GM12892 (cell line): ENCODE results near the gene CLDN20.

Experiments
- DNase-seq: peaks from one replicate; pipeline ENCODE4 v3.0.0; 2011; ENCODE audit not compliant: insufficient read length
- FAIRE-seq: peaks from 2 replicates; lab custom pipeline; 2011; peaks lifted over from hg19 to GRCh38; lab: Jason Lieb, UNC
- POLR2A ChIP-seq: IDR thresholded peaks from 2 replicates; pipeline ENCODE4 v1.6.1; 2011; ENCODE audit warnings: low read depth, low read length, control low read depth
- POLR2AphosphoS5 ChIP-seq: IDR thresholded peaks from 2 replicates; pipeline ENCODE4 v1.6.1; 2011; ENCODE audit warnings: low read depth, low read length, control low read depth
- TAF1 ChIP-seq: IDR thresholded peaks from 2 replicates; pipeline ENCODE4 v1.6.1; 2011; ENCODE audit warnings: low read depth, mild to moderate bottlenecking, control low read depth, low read length, borderline replicate concordance

The CLDN20 gene

GRCh38 chr6:155315516-155315871 is 51.7 kb downstream of the CLDN20 start:
- TF ChIP-seq POLR2A (no peak), POLR2AphosphoS5 (no peak), TAF1 (no peak)
- DNase-seq, result no peak
- FAIRE-seq, result no peak

GRCh38 chr6:155316419-155316818 is 52.6 kb downstream of the CLDN20 start:
- TF ChIP-seq TAF1 (no peak), POLR2A (no peak), POLR2AphosphoS5 (no peak)
- DNase-seq (no peak), FAIRE-seq (no peak)

- DNase-seq (no peak), FAIRE-seq (no peak)
- TF ChIP-seq POLR2AphosphoS5, result no peak
- TF ChIP-seq POLR2A, result no peak
- TF ChIP-seq TAF1, result no peak
Observed at GRCh38 chr6:155317186-155317585, 53.4 kb downstream of the CLDN20 start.

GRCh38 chr6:155319902-155320301 is 56.1 kb downstream of the CLDN20 start:
- DNase-seq (no peak), FAIRE-seq (peak; percentile 61)
- no peak for TF ChIP-seq POLR2A
- TF ChIP-seq POLR2AphosphoS5, result no peak
- TF ChIP-seq TAF1, result no peak

- TF ChIP-seq TAF1, result no peak
- no peak for TF ChIP-seq POLR2AphosphoS5
- no peak for TF ChIP-seq POLR2A
- FAIRE-seq (no peak), DNase-seq (no peak)
Observed at GRCh38 chr6:155324172-155324571, 60.4 kb downstream of the CLDN20 start.

- DNase-seq (no peak), FAIRE-seq (no peak)
- TF ChIP-seq POLR2AphosphoS5, result no peak
- TF ChIP-seq POLR2A, result no peak
- TF ChIP-seq TAF1, result no peak
Observed at GRCh38 chr6:155324993-155325392, 61.2 kb downstream of the CLDN20 start.

- no peak for FAIRE-seq
- no peak for DNase-seq
- TF ChIP-seq POLR2AphosphoS5 (no peak), POLR2A (no peak), TAF1 (no peak)
Observed at GRCh38 chr6:155325700-155326516, 62.1 kb downstream of the CLDN20 start.
